Activated naive CD4-positive, alpha-beta T cell treated with anti-CD3 and anti-CD28 coated beads, Interleukin-2, amount 50 U/mL, for 72 hours (primary cell): ENCODE measurements around the gene HYCC1. TPM values are rescaled to one million over a fixed set of nuclear protein-coding genes. Genes with fewer than 3 reads are reported as not detected.

Experiments used
- ATAC-seq, 2 donors: fragments of 150-1000 bp; cut with Tn5 transposase; 2 replicates each; pipeline ENCODE4 v1.10.0; 2021; ENCODE audit warnings: mild to moderate bottlenecking in 2 of 2, moderate library complexity in 2 of 2
- DNase-seq, 2 donors: peaks; one replicate each; pipeline ENCODE4 v3.0.0; 2021 to 2022; ENCODE audit warnings: low spot score in 2 of 2
- H3K27ac Mint-ChIP-seq, 2 donors: one replicate each; pipeline ENCODE4 v1.8.0; 2022; ENCODE audit warnings: mild to moderate bottlenecking in 2 of 2, mixed read lengths in 2 of 2
- H3K36me3 Mint-ChIP-seq, 2 donors: one replicate each; pipeline ENCODE4 v1.8.0; 2022; ENCODE audit warnings: mixed read lengths in 2 of 2
- H3K9me3 Mint-ChIP-seq, 2 donors: one replicate each; pipeline ENCODE4 v1.8.0; 2022; ENCODE audit warnings: mixed read lengths in 2 of 2
- total RNA-seq, 2 donors: library from RNA; stranded (reverse); gene quantifications; one replicate each; pipeline ENCODE4 v1.2.3, GENCODE V29; 2022

HYCC1 gene
- total RNA-seq, 2 donors from 2014 or later: 17.6 to 18.3 TPM

- DNase-seq (no peak), ATAC-seq (no peak)
- Mint-ChIP-seq H3K36me3 (no peaks in the 10 kb centered on the region), H3K27ac (no peak overlapping the region), H3K9me3 (no peaks in the 10 kb centered on the region)
Measured at GRCh38 chr7:22969010-22969431, 44.9 kb downstream of the HYCC1 start.

Other genes starting within 250 kb of the HYCC1 start
- gene TOMM7, start 191.3 kb downstream of the HYCC1 start, total RNA-seq: 100 to 1,000 TPM; 270 to 281 TPM
- gene KLHL7, start 91.7 kb upstream of the HYCC1 start, total RNA-seq: 10 to 100 TPM; 19.7 to 27.6 TPM
- 10 to 100 TPM; 18.9 to 36.1 TPM for gene NUP42, start 167.9 kb upstream of the HYCC1 start, total RNA-seq
- gene GPNMB, start 232.6 kb upstream of the HYCC1 start, total RNA-seq: 1 to 10 TPM; 1.8 to 2.4 TPM